Neuronal stem cell (in vitro differentiated cells): ENCODE results near the gene GXYLT1.

Experiments used
- DNase-seq: peaks from one replicate; pipeline ENCODE4 v3.0.0-alpha.2; 2013; ENCODE audit warnings: low spot score
- H2AFZ ChIP-seq: one replicate; pipeline ENCODE4 v1.6.1; 2013; ENCODE audit warnings: mild to moderate bottlenecking, low read length, inconsistent platforms
- H2AK5ac ChIP-seq: 2 replicates; pipeline ENCODE4 v1.6.1; 2013; ENCODE audit warnings: low read depth, mild to moderate bottlenecking, inconsistent platforms, low read length, moderate library complexity, mixed read lengths
- H2BK120ac ChIP-seq: 2 replicates; pipeline ENCODE4 v1.6.1; 2013; ENCODE audit warnings: low read depth, mild to moderate bottlenecking, inconsistent platforms, low read length, moderate library complexity, mixed read lengths
- H2BK12ac ChIP-seq: one replicate; pipeline ENCODE4 v1.6.1; 2013; ENCODE audit warnings: low read length, inconsistent platforms
- H2BK15ac ChIP-seq: 2 replicates; pipeline ENCODE4 v1.6.1; 2013; ENCODE audit warnings: mild to moderate bottlenecking, low read length, inconsistent platforms, mixed read lengths
- H2BK5ac ChIP-seq: one replicate; pipeline ENCODE4 v1.6.1; 2013; ENCODE audit warnings: inconsistent platforms, mild to moderate bottlenecking, low read length, moderate library complexity
- H3K14ac ChIP-seq: one replicate; pipeline ENCODE4 v1.6.1; 2013; ENCODE audit warnings: low read length, inconsistent platforms
- H3K18ac ChIP-seq: 2 replicates; pipeline ENCODE4 v1.6.1; 2013; ENCODE audit warnings: low read length, inconsistent platforms
- H3K23ac ChIP-seq: 2 replicates; pipeline ENCODE4 v1.6.1; 2013; ENCODE audit warnings: low read depth, mild to moderate bottlenecking, mixed read lengths, low read length, inconsistent platforms; ENCODE audit not compliant: poor library complexity
- H3K27ac ChIP-seq: replicated peaks from 3 replicates; pipeline ENCODE4 v1.5.1; 2013; ENCODE audit warnings: low read length, inconsistent platforms
- H3K27me3 ChIP-seq, 3 experiments: 2 replicates each; pipeline ENCODE4 v1.6.1; 2013; ENCODE audit warnings: low read length in 3 of 3, mild to moderate bottlenecking in 2 of 3, inconsistent platforms in 1 of 3, low read depth in 1 of 3, mixed read lengths in 1 of 3, moderate library complexity in 1 of 3; ENCODE audit not compliant: control insufficient read depth in 3 of 3, insufficient read depth in 3 of 3
- H3K36me3 ChIP-seq, 2 donors: replicated peaks in 1 of 2; 2 replicates each; pipeline ENCODE4 v1.6.1; 2013; ENCODE audit warnings: low read length in 2 of 2; ENCODE audit not compliant: control insufficient read depth in 2 of 2, insufficient read depth in 2 of 2
- H3K4ac ChIP-seq: 2 replicates; pipeline ENCODE4 v1.6.1; 2013; ENCODE audit warnings: inconsistent platforms, mild to moderate bottlenecking, low read length, moderate library complexity
- H3K4me1 ChIP-seq, 2 donors: 1 replicate in 1 of 2; 2 replicates in 1 of 2; pipeline ENCODE4 v1.6.1; 2013; ENCODE audit warnings: low read length in 2 of 2, low read depth in 1 of 2; ENCODE audit not compliant: control insufficient read depth in 2 of 2, insufficient read depth in 1 of 2
- H3K4me2 ChIP-seq: one replicate; pipeline ENCODE4 v1.6.1; 2013; ENCODE audit warnings: mild to moderate bottlenecking, low read length, inconsistent platforms; ENCODE audit not compliant: insufficient read depth, poor library complexity, severe bottlenecking
- H3K4me3 ChIP-seq, 2 donors: 2 replicates each; pipeline ENCODE4 v1.5.1; 2013; ENCODE audit warnings: low read length in 2 of 2, mild to moderate bottlenecking in 2 of 2, inconsistent platforms in 1 of 2, moderate library complexity in 1 of 2
- H3K79me1 ChIP-seq: one replicate; pipeline ENCODE4 v1.6.1; 2013; ENCODE audit warnings: low read depth, mild to moderate bottlenecking, inconsistent platforms, low read length, moderate library complexity
- H3K9ac ChIP-seq: one replicate; pipeline ENCODE4 v1.6.1; 2013; ENCODE audit warnings: mild to moderate bottlenecking, low read depth, low read length, inconsistent platforms; ENCODE audit not compliant: poor library complexity
- H3K9me3 ChIP-seq, 2 donors: replicated peaks in 1 of 2; 2 replicates each; pipeline versions ENCODE3 to v1.6.1; 2013; ENCODE audit warnings: low read length in 2 of 2, mild to moderate bottlenecking in 2 of 2, inconsistent platforms in 1 of 2, low read depth in 1 of 2, mixed read lengths in 1 of 2, moderate library complexity in 1 of 2; ENCODE audit not compliant: control insufficient read depth in 2 of 2, insufficient read depth in 1 of 2
- H4K8ac ChIP-seq: one replicate; pipeline ENCODE4 v1.6.1; 2013; ENCODE audit warnings: low read depth, mild to moderate bottlenecking, inconsistent platforms, low read length, moderate library complexity
- H4K91ac ChIP-seq: one replicate; pipeline ENCODE4 v1.6.1; 2013; ENCODE audit warnings: low read length, low read depth, mild to moderate bottlenecking, inconsistent platforms; ENCODE audit not compliant: poor library complexity
- WGBS, 2 donors: extraction: QIAGEN DNeasy Blood & Tissue Kit; methylation state at CpG; one replicate each; pipeline ENCODE4 v1.1.7; 2013; ENCODE audit warnings: missing lambda C conversion rate in 2 of 2, mixed read lengths in 1 of 2; ENCODE audit not compliant: insufficient read length in 2 of 2, insufficient replicate concordance in 1 of 2; ENCODE audit errors: extremely low coverage in 2 of 2; 5-methylcytosine and 5-hydroxymethylcytosine counted together

Gene GXYLT1

GRCh38 chr12:42039577-42039976 is 105.1 kb downstream of the GXYLT1 start:
- Histone ChIP-seq H3K4me1 (no peaks in the 10 kb centered on the region), H3K23ac (no peak overlapping the region), H3K36me3 (no peaks in the 10 kb centered on the region), H3K18ac (no peak overlapping the region), H3K9ac (no peak overlapping the region), H2BK12ac (no peak overlapping the region), H4K91ac (no peak overlapping the region), H2BK5ac (no peak overlapping the region), H3K4ac (no peak overlapping the region), H3K9me3 (no peaks in the 10 kb centered on the region), H3K14ac (no peak overlapping the region), H3K27me3 (no peaks in the 10 kb centered on the region), H3K79me1 (no peaks in the 10 kb centered on the region), H2AK5ac (no peak overlapping the region), H3K27ac (no peak overlapping the region), H2AFZ (no peak overlapping the region), H3K4me2 (no peak overlapping the region), H4K8ac (no peak overlapping the region), H2BK120ac (no peak overlapping the region), H2BK15ac (no peak overlapping the region), H3K4me3 (no peak overlapping the region)
- DNase-seq, result no peak

GRCh38 chr12:42039176-42039575 is 105.5 kb downstream of the GXYLT1 start:
- Histone ChIP-seq H2BK12ac (no peak overlapping the region), H3K4ac (no peak overlapping the region), H4K91ac (no peak overlapping the region), H2AK5ac (no peak overlapping the region), H3K18ac (no peak overlapping the region), H3K4me3 (no peak overlapping the region), H2BK5ac (peak overlapping the region; percentile 13), H2BK120ac (no peak overlapping the region), H2BK15ac (no peak overlapping the region), H3K36me3 (no peaks in the 10 kb centered on the region), H3K23ac (no peak overlapping the region), H3K9me3 (no peaks in the 10 kb centered on the region), H4K8ac (no peak overlapping the region), H3K14ac (no peak overlapping the region), H2AFZ (no peak overlapping the region), H3K27me3 (no peaks in the 10 kb centered on the region), H3K4me2 (no peak overlapping the region), H3K9ac (no peak overlapping the region), H3K27ac (no peak overlapping the region), H3K79me1 (no peaks in the 10 kb centered on the region), H3K4me1 (no peaks in the 10 kb centered on the region)
- no CpG with 5 or more reads among the region's 5 CpGs for WGBS, 2 donors
- no peak for DNase-seq

DNA sequence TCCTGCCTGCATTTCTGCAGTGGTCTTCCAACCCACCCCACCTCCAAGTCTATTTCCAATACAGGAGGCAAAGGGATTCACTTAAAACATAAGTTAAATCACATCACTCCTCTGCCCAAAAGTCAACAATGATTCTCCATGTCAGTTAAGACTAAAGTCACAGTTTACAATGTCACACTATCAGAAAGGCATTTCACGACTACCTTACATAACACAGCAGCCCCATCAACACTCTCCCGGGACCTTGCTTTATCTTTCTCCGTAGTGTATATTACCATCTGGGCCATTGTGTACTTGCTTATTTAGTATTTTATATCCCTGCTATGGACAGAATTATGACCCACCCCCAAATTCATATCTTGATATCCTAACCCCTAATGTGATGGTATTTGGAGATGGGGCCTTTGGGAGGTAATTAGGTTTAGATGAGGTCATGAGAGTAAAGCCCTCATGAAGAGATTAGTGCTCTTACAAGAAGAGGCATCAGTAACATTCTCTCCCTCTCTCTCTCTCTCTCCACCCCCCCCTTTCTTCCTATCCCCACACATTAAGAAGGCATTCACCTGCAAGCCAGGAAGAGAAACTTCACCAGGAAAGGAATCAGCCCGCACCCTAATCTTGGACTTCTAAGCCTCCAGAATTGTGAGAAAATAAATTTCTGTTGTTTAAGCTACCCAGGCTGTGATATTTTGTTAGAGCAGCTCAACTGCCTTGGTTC is 112.7 kb downstream of the GXYLT1 start:
- WGBS, 2 donors, result no CpG with 5 or more reads among the region's 4 CpGs

More for the DNA sequence above, 112.7 kb downstream of the GXYLT1 start:
- Histone ChIP-seq H4K91ac (no peak overlapping the region), H2BK15ac (no peak overlapping the region), H3K79me1 (no peaks in the 10 kb centered on the region), H3K4me1 (no peaks in the 10 kb centered on the region), H3K9ac (no peak overlapping the region), H3K27ac (no peak overlapping the region), H3K9me3 (no peaks in the 10 kb centered on the region), H2BK12ac (no peak overlapping the region), H3K23ac (no peak overlapping the region), H3K36me3 (no peaks in the 10 kb centered on the region), H3K18ac (no peak overlapping the region), H4K8ac (no peak overlapping the region), H2AK5ac (no peak overlapping the region), H3K4me2 (no peak overlapping the region), H3K4me3 (no peak overlapping the region), H2AFZ (no peak overlapping the region), H3K14ac (no peak overlapping the region), H2BK5ac (no peak overlapping the region), H3K27me3 (no peaks in the 10 kb centered on the region), H3K4ac (no peak overlapping the region), H2BK120ac (no peak overlapping the region)
- no peak for DNase-seq
